Measurements from ENCODE around the gene HIPK2.

GRCh38 chr7:139696552-139696951 lies 81.2 kb downstream of the HIPK2 start:
- TF ChIP-seq CTCF (conservative IDR thresholded peaks at IDR 0.05; ENCODE audit: low read length) = no peak
- no peak for TF ChIP-seq EZH2phosphoT487 (IDR thresholded peaks at IDR 0.05; ENCODE audit: borderline replicate concordance)
